NCI-H1694 treated with DMSO at 0.1 percent for 48 hours (cell line): ENCODE data around the gene STAT3.
"Not testable (repeated sequence)": the region's sequence is repeated elsewhere in the genome, so short reads cannot be mapped to it uniquely, and the experiment has no call there.

Experiments used
- DNase-seq: peaks from one replicate; lab custom pipeline; 2025; lab: John Stamatoyannopoulos, UW

Gene STAT3

DNA sequence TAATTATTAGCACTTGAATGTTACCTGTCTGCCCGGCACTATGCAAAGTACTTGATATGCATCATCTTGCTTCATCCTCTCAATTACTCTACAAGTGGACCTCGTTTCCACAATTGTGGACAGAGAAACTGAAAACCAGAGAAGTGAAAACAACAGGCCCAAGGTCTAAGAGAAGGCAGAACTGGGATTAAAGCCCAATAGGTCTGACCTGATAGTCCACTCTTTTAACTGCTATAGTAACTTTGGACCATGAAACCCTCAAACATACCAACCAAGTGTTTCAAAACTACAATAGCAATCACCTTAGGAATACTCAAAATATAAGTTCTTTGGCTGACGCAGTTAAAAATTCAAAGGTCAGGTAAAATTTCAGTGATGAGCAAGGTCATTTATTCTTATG, 7.3 kb downstream of the STAT3 start:
- DNase-seq, result no peak

GRCh38 chr17:42378959-42379594, 9.2 kb downstream of the STAT3 start:
- no peak for DNase-seq

DNA sequence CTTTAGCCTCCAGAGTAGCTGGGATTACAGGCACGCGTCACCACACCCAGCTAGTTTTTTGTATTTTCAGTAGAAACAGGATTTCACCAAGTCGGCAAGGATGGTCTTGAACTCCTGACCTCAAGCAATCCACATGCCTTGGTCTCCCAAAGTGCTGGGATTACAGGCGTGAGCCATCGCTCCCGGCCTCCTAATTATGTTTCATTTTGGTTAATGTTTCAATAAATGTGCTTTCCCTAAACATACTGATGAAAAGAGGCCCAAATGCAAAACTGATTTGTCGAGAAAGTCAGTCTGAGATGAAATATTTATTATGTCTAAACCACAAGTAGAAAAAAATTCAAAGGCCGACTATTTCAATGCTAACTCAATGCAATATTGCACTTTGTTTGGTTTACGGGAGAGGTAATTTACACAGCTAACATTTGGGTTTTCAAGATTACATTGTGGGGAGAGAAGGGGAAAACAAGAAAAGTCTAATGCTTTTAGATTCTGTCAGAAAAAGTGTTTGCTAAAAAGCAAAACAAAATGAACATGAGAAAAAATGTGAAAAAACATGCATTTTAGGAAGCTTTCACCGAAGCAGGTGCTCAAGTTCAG, 9.8 kb downstream of the STAT3 start:
- DNase-seq, result no peak

DNA sequence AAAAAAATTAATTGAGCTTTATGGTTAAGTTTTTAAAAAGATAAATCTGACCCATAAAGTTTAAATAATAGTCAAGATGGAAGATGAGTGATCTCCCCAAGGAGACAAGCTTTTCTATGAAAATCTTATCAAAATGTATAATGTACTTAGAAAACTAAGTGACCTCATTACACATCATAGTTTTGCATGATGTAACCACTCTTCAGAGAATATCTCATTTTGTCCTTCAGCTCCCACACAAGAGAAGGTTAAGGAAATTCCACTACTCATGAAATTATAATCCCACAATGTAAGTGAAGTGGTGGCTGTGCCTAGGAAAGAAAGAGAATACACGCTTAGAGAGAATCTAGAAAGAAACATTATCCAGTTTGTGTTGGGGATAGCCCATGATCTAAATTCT, 14.3 kb downstream of the STAT3 start:
- no peak for DNase-seq

DNA sequence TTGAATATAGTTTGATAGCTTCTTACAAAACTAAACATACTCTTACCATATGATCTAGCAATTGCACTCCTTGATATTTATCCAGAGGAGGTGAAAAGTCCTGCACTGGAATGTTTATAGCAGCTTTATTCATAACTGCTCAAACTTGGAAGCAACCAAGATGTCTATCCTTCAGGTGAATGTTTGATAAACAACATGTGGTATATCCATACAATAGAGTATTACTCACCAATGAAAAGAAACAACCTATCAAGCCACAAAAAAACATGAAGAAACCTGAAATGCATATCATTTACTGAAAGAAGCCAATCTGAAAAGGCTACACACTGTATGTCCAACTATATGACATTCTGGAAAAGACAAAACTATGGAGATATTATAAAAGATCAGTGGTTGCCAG, 16.1 kb downstream of the STAT3 start:
- no peak for DNase-seq

GRCh38 chr17:42368797-42369561, 19.3 kb downstream of the STAT3 start:
- DNase-seq, result not testable (repeated sequence)

DNA sequence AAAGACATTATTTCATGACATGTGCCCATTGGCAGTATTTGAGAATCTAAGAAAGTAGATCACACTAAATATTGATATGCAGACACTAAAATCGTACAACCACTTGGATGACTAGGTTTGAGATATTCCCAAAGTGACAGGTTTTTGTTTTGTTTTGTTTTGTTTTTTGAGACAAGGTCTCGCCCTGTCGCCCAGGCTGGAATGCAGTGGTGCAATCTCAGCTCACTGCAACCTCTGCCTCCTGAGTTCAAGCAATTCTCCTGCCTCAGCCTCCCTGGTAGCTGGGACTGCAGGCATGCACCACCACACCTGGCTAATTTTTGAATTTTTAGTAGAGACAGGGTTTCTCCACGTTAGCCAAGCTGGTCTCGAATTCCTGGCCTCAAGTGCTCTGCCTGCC, 19.9 kb downstream of the STAT3 start:
- not testable (repeated sequence) for DNase-seq

DNA sequence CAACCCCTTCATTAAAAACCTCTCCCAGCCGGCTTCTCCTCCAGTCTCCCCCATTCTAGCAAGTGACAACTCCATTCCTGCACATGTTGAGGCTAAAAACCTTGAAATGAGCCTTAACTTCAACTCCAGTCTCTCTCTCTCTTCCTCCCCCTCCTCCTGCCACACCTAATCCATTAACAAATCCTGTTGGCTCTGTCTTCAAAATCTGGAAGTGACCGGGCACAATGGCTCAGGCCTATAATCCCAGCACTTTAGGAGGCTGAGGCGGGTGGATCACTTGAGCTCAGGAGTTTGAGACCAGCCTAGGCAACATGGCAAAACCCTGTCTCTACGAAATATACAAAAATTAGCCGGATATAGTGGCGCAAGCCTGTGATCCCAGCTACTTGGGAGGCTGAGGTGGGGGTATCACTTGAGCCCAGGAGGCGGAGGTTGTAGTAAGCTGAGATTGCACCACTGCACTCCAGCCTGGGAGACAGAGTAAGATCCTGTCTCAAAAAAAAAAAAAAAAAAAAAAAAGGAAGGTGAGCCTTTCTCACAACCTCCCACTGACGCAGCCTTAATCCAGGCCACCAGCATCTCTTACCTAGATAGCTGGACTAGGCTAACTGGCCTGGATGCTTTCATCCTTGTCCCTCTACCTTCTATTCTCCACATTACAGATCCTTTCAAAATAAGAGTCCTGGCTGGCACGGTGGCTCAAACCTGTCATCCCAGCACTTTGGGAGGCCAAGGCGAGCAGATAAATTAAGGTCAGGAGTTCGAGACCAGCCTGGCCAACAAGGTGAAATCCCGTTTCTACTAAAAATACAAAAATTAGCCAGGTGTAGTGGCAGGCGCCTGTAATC, 21.8 kb downstream of the STAT3 start:
- not testable (repeated sequence) for DNase-seq

DNA sequence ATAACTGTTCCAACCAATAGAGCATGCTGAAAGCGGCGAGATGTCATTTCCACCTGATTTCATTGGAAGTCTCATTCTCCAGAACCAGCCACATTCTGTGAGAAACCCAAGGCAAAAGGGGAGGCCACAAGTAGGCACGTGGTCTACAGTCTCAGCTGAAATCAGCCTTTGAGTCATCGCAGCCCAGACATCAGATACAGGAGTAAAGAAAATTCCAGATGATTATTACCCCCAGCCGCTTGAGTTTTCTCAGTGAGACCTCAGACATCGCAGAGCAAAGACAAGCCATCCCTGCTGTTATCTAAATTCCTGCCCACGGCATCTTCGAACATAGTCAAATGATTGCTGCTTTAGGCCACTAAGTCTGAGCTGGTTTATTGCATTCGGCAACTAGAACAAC, 23.1 kb downstream of the STAT3 start:
- no peak for DNase-seq

DNA sequence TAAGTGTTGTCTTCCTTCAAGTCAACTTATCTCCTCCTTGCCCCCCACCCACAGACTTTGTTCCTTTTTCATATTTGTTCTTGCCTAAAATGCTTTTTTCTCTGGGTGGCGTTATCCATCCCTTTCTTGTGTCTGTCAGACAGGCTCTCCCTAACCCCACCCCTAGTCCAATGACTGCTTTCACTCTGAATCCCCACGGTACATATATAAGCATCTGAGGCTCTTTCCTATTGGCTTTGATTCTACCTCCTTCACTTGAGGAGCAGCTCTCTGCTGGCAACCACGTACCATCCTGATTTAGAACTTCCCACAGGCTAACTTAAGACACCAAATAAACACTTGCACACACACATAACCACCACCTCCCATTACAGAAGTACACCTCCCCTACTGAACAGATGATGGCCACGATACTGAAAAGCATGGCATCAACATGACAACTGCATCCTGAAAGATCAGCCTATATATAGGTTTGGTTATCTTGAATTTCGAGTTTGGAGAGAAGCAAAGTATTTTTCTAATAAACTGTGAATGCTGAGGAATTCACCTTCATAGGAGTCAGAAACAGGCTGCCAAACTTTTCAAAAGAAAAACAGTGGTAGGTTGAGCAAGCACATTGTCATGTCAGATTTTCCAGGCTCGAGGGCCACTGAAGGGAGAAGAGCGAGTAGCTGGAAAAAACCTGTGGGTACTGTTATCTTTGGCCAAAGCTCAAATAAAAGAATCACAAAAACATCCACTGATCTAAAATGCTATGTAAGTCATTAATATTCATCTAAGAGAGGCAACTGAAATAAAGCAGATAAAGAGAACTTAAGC, 24.3 kb downstream of the STAT3 start:
- no peak for DNase-seq

DNA sequence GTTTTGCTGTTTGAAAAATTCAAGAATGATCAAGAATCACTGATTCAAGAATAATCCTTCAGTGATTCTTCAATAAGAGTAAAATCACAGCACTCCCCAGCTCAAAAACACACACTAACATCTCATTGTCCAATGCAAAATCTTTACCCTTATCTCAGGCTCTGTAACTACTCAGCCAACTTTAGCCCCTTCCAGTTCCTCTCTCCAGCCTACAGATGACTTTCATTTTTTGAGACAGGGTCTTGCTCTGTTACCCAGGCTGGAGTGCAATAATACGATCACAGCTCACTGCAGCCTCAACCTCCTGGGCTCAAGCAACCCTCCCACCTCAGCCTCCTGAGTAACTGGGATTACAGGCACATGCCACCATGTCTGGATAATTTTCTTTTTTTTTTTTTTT, 25.0 kb downstream of the STAT3 start:
- no peak for DNase-seq

DNA sequence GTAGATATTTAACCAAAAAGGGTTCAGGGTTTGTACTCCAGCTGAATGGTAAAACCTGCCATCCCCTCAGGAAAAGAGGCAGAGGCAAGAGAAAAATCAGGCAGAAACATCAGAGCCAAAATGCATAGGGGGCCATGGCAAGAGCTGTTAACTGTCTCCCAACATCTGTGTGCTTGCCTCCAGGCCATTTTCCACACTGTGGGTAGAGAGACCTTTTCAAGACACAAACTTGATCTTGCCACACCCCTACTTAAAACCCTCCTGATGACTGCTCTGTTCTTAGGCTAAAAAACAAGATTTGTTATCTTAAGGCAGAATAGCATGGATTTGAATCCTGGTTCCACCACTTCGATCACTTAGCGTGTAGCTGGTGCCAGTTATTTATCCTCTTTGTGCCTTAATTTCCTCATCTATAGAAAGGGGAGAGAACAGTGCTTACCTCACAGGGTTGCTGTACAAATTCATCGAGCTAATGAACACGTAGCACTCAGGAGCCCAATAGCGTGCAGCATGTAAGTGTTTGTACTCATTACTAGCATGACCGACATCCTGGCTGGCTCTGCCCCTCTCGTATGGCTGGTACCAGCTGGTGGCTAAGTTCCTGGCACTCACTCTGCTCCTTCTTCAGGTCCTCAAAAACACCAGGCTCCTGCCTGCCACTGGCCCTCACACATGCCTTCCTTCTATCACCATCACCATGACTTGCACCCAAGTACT, 25.8 kb downstream of the STAT3 start:
- no peak for DNase-seq

DNA sequence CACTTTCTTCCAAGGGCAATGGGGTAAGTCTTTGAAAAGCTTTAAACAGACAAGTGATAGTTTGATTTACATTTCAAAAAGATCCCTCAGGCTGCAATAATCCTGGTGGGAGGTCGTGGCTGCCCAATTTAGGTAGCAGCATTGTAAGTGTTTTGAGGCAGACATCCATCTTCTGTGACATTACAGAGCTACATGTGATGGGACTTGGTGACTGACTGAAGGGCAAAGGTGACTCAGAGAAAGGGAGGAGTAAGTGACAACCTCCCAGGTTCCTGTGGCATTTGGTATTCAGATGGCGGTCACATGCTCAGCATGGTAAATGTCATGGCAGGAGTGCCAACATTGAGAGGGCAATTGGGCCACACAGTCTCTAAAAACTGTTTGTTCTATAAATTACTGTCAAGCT, 26.5 kb downstream of the STAT3 start:
- no peak for DNase-seq

GRCh38 chr17:42360388-42360787, 27.9 kb downstream of the STAT3 start:
- not testable (repeated sequence) for DNase-seq

- no peak for DNase-seq
Observed at GRCh38 chr17:42359133-42359532, 29.1 kb downstream of the STAT3 start.

- DNase-seq, result no peak
Observed at GRCh38 chr17:42358434-42358833, 29.8 kb downstream of the STAT3 start.

- no peak for DNase-seq
Observed at GRCh38 chr17:42354956-42355843, 33.0 kb downstream of the STAT3 start.

GRCh38 chr17:42348104-42348503, 40.1 kb downstream of the STAT3 start:
- DNase-seq, result no peak

DNA sequence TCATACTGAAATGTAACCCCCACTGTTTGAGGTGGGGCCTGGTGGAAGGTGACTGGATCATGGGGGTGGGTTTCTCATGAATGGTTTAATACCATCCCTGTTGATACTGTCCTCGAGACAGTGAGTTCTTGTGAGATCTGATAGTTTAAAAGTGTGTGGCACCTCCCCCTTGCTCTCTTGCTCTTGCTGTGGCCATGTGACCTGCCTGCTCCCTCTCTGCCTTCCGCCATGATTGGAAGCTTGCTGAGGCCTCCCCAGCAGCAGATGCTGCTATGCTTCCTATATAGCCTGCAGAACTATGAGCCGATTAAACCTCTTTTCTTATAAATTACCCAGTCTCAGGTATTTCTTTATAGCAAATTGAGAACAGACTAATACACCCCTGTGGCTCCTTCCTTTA, 40.6 kb downstream of the STAT3 start:
- DNase-seq, result no peak

DNA sequence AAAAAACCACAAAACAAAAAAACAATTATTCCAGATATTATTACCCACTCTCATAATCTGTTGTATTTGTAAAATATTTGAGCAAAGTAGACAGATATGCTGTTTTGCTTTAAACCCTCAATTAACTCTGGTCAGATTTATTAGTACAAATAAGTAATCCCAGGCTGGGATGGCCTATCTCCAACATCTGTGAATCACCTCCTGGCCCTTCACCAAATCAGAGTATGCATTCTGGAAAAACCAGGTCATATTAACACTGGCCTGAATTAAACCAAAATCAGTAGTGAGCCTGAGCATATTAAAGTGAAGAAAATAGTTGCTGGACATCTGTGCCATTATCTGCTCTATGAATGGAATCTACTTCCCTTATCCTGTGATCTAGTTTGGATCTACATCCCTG, 41.0 kb downstream of the STAT3 start:
- no peak for DNase-seq
